NCI-H510A treated with DMSO at 0.1 percent for 48 hours (cell line): ENCODE data around the gene PDP2.

ENCODE experiments used
- DNase-seq: peaks from one replicate; lab custom pipeline; 2025; lab: John Stamatoyannopoulos, UW

Gene PDP2

DNA sequence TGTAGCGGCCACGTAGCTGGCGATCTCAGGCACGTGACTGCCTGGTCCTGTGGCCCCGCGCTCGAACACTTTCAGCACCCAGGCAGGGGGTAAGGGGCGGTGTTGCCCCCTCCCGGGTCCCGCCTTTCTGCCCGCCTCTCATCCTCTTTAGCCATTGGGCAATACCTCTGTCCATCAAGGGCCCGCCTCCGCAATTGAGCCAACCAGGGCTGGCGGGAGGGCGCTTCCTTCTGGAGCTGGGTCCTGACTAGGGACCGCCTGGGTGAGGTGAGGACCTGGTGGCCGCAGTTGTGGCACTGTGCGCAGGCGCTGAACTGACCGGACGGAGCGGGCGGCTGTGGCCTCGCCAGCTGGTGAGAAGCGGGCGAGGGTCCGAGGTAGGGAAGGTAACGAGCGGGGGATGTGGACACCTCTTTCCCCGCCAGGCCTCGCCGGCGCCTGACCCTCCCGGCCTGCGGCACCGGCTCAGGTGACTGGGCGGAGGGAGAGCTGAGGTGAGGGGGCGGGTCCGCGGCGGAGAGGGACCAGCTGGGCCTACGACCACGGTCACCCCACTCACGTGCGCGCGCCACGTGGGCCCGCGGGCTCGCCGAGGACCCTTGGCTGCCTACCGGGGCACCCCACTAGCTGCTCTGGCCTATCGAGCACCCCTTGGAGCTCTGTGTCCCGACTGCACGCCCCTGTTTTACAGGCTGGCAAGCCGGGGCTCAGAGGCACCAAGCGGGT, at the start of gene PDP2:
PDP2 (plus strand) TSS at position 228 of the 726 bp plus-strand sequence. CDS start 3,770 bp downstream, outside the sequence.
- peak; percentile 82 for DNase-seq

DNA sequence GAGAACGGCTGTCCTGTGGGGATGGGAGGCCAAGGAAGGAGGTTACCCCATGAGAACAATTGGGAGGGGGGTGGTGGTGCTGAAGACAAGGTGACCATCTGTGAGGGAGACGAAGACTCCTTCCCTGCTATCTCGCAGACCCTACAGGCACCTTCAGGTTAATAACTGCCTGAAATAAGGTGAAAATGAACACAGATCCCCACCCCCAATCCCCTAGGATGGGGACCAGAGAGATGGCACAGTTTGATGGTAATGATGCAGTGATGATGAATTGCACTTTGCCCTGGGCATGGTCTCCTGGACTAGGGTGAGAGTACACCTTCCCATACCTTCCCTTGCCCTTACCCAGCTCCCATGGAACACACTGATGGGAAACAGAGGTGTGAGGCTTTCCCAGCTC, 48.1 kb upstream of the PDP2 start:
- DNase-seq, result no peak

- no peak for DNase-seq
Measured at GRCh38 chr16:66832661-66833305, 47.5 kb upstream of the PDP2 start.

DNA sequence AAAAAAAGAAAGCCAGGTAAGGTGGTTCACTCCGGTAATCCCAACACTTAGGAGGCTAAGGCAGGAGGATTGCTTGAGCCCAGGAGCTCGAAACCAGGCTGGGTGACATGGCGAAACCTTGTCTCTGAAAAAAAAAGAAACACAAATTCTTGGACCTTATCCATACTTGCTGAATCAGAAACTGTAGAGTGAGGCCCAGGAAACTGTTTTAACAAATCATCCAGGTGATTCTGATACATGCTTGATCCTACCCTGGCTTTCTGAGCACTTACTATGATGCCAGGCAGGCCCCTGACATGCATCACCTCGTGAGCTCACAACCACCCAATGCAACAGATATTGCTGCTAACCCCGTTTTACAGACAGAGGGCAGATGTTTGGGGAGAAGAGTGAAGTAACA, 45.6 kb upstream of the PDP2 start:
- no peak for DNase-seq

DNA sequence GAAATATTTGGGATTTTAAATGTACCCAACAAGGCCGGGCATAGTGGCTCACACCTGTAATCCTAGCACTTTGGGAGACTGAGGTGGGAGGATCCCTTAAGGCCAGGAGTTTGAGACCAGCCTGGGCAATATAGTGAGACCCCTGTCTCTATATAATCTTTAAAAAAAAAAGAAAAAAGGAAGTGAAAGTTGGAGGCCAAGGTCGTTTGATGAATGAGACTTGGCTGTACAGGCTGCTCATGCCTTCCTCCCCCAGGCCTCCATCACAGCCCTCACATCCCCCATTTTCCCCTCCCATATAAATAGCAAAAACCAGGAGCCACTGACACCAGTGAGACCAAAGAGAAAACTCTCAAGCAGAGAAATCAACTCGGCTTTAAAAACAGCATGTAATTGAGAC, 39.4 kb upstream of the PDP2 start:
- no peak for DNase-seq

DNA sequence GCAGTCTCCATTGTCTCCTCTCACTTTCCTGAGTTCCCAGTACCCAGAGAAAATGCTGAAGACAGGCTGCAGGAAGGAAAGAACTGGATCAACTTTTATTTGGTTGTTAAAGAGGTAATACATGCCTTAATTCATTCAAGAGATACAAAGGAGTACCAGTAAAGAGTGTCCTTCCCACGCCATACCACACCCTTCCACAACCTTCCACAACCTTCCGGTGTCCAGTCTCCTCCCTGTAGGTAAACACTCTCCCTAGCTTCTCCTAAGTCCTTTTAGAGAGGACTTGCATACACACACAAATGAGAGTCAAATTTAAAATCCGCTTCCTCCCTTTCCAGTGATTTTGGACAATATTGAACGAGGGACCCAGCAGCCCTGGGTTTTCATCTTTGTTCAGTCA, 38.9 kb upstream of the PDP2 start:
- no peak for DNase-seq

DNA sequence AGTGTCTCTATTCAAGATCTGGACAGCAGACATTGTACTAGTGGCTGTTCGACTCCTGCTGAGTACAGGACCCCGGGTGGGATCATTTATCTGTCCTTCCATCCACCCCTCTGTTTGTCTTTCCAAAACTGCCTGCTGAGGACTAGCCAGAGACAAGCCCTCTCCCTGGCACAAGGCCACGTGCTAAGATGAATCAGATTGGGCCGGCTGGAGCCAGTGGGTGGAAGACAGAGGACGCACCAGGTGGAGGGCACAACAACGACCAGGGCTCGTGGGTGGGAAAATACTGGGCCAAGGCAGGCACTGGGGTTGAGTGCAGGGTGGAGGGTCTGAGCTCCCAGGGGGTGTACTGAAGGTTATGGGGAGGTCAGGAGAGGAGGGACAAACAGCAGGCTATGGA, 37.5 kb upstream of the PDP2 start:
- DNase-seq, result no peak

DNA sequence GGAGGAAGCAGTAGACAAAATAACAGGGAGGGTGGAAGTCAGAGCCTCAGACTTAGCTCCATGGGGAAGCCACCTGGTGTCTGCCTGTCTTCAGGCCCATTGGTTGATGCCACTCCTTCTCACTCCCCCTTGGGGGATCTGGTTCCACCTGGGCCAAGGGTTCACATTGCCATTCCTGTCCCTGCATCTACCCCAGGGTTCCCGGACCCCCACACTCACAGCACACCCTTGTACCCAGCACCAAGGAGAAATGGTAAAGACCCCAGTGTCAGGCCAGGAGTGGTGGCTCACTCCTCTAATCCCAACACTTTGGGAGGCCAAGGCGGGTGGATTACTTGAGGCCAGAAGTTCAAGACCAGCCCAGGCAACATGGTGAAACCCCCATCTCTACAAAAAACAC, 37.1 kb upstream of the PDP2 start:
- DNase-seq, result no peak

- no peak for DNase-seq
Measured at GRCh38 chr16:66844009-66844341, 36.3 kb upstream of the PDP2 start.

- DNase-seq, result no peak
Measured at GRCh38 chr16:66844342-66845079, 35.8 kb upstream of the PDP2 start, which contains the start of gene CA7. Gene CA7 (plus strand): TSS chr16:66844414. CDS start chr16:66844488, 74 bp downstream.

GRCh38 chr16:66845080-66845410, 35.3 kb upstream of the PDP2 start:
- DNase-seq, result no peak

DNA sequence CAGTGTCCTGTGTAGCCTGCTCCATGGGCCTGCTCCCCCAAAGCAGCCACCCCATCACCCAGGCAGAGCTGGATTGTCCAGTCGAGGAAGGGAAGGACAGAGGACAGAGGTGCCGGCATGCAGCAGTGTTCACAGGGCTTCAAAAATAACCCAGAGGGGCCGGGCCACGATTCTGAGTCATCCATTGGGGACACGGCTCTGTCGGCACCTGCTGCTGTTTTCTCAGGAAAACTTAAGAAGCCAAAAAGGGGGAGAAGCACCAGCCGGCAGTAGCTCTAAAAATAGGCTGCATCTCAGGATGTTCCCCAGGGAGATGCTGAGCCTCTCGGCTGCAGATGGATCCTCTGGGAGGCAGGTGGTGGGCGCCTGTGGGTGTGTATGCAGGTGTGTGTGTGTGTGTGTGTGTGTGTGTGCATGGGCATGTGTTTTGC, 34.5 kb upstream of the PDP2 start:
- DNase-seq, result no peak

DNA sequence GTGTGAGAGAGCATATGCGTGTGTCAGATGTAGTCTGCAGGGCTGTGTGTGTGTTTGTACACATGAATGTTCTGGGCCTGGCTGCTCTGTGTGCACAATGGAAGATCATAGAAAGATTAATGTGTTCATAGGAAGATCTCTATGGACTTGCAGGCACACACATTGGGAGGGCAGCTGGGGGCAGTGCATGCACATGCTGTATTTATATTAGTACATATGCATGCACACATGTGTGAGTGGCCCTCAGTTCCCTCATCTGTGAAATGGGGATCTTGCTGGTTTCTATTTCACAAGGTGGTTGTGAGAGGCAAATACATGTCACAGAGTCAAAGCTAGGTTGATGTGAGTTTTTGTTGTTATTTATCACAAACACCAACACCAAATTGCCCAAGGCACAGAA, 34.0 kb upstream of the PDP2 start:
- no peak for DNase-seq

DNA sequence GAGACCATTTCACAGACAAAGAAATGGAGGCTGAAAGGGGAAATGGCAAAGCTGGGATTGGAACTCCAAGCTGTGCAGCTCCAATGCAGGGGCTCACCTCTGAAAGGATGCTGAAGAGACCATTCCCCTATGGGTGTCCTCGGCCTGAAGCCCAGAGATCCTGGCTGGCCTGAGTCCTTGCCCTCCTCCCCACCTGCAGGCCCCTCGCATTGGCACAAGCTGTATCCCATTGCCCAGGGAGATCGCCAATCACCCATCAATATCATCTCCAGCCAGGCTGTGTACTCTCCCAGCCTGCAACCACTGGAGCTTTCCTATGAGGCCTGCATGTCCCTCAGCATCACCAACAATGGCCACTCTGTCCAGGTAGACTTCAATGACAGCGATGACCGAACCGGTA, 33.5 kb upstream of the PDP2 start:
- DNase-seq, result no peak

- DNase-seq, result no peak
Measured at GRCh38 chr16:66847533-66848067, 32.7 kb upstream of the PDP2 start.

- DNase-seq, result no peak
Measured at GRCh38 chr16:66848172-66848571, 32.1 kb upstream of the PDP2 start.

DNA sequence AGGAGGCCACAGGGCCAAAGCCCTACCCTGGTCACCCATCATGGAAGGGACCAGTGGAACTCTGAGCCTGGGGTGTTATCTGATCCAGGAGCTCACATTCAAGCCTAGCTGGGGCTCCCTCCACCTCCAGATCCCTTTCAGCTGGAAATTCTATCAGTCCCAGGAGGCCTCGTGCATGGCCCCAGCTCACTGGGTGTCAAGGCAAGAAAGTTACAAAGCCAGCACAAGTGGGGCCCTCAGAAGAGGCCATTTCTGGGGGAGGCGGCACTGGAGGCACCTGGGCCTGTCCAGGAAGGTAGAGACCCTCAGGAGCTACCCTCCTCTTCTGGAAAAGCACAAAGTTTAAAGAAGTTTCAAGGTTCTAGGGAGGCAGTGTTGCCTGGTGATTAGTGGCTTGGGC, 31.3 kb upstream of the PDP2 start:
- DNase-seq, result no peak

DNA sequence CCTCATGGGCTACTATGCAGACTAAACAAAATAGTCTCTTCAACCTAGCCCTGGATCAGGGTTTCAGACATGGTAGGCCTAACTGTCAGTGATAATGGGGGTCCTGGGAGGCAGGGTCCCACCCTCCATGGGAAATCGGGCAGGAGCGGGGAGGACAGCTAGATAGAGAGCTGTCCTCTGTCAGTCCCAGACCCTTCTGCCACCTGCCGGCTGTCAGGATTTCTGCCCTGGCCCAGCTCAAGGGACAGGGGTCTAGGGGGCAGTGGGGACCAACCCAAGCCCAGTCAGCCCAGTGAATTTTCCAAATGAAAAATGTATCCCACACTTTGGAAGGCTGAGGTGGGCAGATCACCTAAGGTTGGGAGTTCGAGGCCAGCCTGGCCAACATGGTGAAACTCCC, 30.8 kb upstream of the PDP2 start:
- no peak for DNase-seq

DNA sequence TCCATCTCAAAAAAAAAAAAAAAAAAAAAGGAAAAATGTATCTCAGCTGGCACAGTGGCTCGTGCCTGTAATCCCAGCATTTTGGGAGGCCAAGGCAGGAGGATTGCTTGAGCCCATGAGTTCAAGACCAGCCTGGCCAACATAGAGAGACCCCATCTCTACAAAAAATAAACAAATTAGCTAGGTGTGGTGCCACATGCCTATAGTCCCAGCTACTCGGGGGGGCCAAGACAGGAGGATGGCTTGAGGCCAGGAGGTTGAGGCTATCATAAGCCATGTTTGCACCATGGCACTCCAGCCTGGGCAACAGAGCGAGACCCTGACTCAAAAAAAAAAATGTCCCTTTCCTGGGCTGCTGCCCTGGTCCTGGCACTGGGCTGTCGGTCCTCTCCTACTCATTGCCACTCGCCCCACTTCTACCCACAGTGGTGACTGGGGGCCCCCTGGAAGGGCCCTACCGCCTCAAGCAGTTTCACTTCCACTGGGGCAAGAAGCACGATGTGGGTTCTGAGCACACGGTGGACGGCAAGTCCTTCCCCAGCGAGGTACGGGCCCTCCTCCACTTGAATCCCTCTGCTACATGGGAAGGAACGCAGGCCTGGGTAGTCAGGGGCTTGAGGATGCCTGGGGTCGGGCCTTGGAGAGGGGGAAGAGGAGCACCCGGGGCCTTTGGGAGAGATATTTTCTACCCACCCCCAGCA, 30.1 kb upstream of the PDP2 start:
- DNase-seq, result no peak

GRCh38 chr16:66851166-66851964, 28.9 kb upstream of the PDP2 start:
- DNase-seq, result no peak
